Measurements from ENCODE around the gene GMCL1.

DNA sequence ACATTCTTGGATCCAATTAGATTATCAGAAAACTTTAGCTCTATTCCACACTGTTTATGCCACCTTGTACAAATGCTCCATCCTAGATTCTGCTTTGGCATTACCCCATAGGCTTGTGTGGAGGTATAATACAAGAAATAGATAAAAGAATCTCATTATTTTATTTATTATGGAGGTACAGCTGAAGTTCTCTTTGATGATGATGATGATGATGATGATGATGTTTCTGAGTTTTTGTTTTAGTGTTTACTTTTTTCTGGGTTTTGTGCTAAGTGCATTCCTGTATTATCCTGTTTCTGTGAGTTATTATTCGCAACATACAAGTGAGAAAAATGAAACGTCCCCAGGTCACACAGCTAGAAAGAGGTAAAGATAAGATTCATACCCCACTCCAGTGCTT is 44.1 kb upstream of the GMCL1 start:
- TF ChIP-seq YY1 (IDR thresholded peaks at IDR 0.05; ENCODE audit: insufficient read depth, insufficient read length) (no peak), ZNF274 (IDR thresholded peaks at IDR 0.05; ENCODE audit: low read depth, low read length) (no peak)

Data from NT2/D1 (cell line).